HL-60 (cell line): ENCODE results near the gene KMT2E.
"Not testable (repeated sequence)": the region's sequence is repeated elsewhere in the genome, so short reads cannot be mapped to it uniquely, and the experiment has no call there.

Experiments used
- DNase-seq, 2 experiments: peaks; one replicate each; pipeline ENCODE4 v3.0.0-alpha.2; 2010 to 2020; ENCODE audit warnings: low read depth in 1 of 2, low spot score in 1 of 2
- H3K27ac ChIP-seq: fragments of 250-450 bp; sonication (Bioruptor Pico); replicated peaks from 2 replicates; pipeline ENCODE4 v1.5.1; 2020; ENCODE audit warnings: mild to moderate bottlenecking, moderate library complexity
- H3K27me3 ChIP-seq: fragments of 250-450 bp; sonication (Bioruptor Pico); 2 replicates; pipeline ENCODE4 v1.5.1; 2021; ENCODE audit warnings: mild to moderate bottlenecking, moderate library complexity; ENCODE audit not compliant: insufficient read depth, poor library complexity, severe bottlenecking
- H3K4me3 ChIP-seq: replicated peaks from 2 replicates; pipeline ENCODE4 v1.5.1; 2011; ENCODE audit warnings: mild to moderate bottlenecking, control low read depth, low read length; ENCODE audit not compliant: insufficient read depth
- GABPA ChIP-seq: IDR thresholded peaks from 2 replicates; pipeline ENCODE4 v1.6.1; 2012; ENCODE audit warnings: low read depth
- POLR2AphosphoS5 ChIP-seq: IDR thresholded peaks from 2 replicates; pipeline ENCODE4 v1.6.1; 2012; ENCODE audit warnings: low read depth
- SPI1 ChIP-seq: IDR thresholded peaks from 2 replicates; pipeline ENCODE4 v1.6.1; 2012; ENCODE audit warnings: low read depth, mild to moderate bottlenecking, borderline replicate concordance
- TF ChIP-seq, protein P1 (sequence below): IDR thresholded peaks from one replicate; pipeline ENCODE4 v1.5.1; 2011; ENCODE audit warnings: low read length, control low read depth, inconsistent platforms; ENCODE audit not compliant: insufficient read depth
- TF ChIP-seq, protein P2 (sequence below): IDR thresholded peaks from 2 replicates; pipeline ENCODE4 v1.6.1; 2012; ENCODE audit warnings: low read depth; ENCODE audit not compliant: insufficient replicate concordance

The KMT2E gene

DNA sequence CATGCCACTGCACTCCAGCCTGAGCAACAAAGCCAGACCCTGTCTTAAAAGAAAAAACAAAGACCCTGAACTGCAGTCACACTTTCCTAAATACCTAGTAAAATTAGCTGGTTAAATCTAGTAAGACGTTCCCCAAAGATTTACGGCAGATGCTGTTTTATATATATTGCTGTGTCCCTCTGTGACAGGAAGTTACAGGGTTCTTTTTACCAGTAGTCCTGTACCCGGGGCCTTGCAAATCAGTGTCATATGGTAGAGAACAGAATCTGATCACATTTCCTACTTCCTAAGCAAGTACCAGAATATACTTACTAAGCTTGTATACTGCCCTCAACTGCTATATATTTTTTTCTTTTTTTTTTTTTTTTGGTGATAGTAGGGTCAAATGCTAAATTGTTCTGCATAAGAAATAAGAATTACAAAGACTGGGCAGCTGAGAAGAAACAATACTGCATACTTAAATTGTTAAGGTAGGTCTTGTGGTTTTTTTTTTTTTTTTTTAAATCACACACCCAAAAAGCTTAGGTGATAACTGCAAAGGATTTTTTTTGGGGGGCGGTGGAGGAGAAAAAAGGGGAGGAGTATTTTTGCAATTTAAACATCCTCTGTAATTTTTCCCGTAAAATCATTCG, 27.3 kb upstream of the KMT2E start:
- TF ChIP-seq GABPA (no peak), POLR2AphosphoS5 (no peak), SPI1 (no peak)
- TF ChIP-seq, protein P1, sequence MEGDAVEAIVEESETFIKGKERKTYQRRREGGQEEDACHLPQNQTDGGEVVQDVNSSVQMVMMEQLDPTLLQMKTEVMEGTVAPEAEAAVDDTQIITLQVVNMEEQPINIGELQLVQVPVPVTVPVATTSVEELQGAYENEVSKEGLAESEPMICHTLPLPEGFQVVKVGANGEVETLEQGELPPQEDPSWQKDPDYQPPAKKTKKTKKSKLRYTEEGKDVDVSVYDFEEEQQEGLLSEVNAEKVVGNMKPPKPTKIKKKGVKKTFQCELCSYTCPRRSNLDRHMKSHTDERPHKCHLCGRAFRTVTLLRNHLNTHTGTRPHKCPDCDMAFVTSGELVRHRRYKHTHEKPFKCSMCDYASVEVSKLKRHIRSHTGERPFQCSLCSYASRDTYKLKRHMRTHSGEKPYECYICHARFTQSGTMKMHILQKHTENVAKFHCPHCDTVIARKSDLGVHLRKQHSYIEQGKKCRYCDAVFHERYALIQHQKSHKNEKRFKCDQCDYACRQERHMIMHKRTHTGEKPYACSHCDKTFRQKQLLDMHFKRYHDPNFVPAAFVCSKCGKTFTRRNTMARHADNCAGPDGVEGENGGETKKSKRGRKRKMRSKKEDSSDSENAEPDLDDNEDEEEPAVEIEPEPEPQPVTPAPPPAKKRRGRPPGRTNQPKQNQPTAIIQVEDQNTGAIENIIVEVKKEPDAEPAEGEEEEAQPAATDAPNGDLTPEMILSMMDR: no peak
- TF ChIP-seq, protein P2, sequence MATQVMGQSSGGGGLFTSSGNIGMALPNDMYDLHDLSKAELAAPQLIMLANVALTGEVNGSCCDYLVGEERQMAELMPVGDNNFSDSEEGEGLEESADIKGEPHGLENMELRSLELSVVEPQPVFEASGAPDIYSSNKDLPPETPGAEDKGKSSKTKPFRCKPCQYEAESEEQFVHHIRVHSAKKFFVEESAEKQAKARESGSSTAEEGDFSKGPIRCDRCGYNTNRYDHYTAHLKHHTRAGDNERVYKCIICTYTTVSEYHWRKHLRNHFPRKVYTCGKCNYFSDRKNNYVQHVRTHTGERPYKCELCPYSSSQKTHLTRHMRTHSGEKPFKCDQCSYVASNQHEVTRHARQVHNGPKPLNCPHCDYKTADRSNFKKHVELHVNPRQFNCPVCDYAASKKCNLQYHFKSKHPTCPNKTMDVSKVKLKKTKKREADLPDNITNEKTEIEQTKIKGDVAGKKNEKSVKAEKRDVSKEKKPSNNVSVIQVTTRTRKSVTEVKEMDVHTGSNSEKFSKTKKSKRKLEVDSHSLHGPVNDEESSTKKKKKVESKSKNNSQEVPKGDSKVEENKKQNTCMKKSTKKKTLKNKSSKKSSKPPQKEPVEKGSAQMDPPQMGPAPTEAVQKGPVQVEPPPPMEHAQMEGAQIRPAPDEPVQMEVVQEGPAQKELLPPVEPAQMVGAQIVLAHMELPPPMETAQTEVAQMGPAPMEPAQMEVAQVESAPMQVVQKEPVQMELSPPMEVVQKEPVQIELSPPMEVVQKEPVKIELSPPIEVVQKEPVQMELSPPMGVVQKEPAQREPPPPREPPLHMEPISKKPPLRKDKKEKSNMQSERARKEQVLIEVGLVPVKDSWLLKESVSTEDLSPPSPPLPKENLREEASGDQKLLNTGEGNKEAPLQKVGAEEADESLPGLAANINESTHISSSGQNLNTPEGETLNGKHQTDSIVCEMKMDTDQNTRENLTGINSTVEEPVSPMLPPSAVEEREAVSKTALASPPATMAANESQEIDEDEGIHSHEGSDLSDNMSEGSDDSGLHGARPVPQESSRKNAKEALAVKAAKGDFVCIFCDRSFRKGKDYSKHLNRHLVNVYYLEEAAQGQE: no peak
- Histone ChIP-seq H3K27me3 (no peaks in the 10 kb centered on the region), H3K4me3 (no peak overlapping the region), H3K27ac (no peak overlapping the region)
- DNase-seq: no peak

DNA sequence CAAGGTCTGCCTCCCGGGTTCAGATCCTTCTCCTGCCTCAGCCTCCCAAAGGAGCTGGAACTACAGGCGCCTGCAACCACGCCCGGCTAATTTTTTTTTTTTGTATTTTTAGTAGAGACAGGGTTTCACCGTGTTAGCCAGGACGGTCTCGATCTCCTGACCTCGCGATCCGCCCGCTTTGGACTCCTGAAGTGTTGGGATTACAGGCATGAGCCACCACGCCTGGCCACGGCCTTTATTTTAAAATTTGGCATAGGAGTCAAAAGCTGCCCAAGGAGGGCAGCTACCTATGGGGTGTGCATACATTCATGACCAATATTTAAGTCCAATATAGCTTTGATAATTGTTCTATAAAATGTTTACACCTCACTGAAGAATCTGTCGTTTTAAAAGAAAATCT, 26.6 kb upstream of the KMT2E start:
- not testable (repeated sequence) for H3K27ac ChIP-seq, DNase-seq, H3K27me3 ChIP-seq, H3K4me3 ChIP-seq

DNA sequence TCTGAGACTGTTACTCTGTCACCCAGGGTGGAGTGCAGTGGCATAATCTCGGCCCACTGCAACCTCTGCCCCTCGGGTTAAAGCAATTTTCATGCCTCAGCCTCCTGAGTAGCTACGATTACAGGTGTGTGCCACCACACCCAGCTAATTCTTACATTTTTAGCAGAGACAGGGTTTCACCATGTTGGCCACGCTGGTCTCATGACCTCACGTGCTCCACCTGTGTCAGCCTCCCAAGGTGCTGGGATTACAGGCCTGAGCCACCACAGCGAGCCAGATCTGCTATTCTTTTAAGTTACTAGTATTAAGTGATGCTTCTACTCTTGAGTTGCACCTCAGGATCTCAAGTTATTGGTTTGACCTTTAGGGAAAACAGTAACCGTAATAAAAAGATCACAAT, 23.0 kb upstream of the KMT2E start:
- Histone ChIP-seq H3K27me3 (no peaks in the 10 kb centered on the region), H3K4me3 (no peak overlapping the region), H3K27ac (no peak overlapping the region)
- TF ChIP-seq, protein P1: no peak
- no peak for TF ChIP-seq POLR2AphosphoS5
- TF ChIP-seq, protein P2: no peak
- no peak for TF ChIP-seq SPI1
- TF ChIP-seq GABPA: no peak
- DNase-seq: no peak

DNA sequence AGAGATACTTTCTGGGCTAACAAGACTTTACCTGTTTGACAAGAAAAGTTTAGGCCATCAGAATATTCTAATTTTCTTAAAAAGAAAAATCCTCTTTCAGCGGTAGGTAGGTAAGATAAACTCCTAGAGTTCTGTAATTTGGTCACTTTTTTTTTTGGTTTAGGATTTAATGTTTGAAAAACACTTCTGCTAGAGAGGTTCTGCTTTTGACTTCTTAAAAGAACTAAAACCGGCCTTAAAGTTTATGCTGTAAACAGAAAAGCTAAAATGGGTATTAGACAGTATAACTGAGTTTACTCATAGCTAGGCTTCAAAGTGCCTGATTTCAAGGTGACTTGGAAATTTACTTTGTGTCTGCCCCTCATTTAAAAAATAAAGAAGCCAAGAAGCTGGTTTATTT, 21.7 kb upstream of the KMT2E start:
- no peak for DNase-seq

More for the DNA sequence above, 21.7 kb upstream of the KMT2E start:
- no peaks in the 10 kb centered on the region for H3K27me3 ChIP-seq
- TF ChIP-seq, protein P1: no peak
- TF ChIP-seq SPI1 (no peak), POLR2AphosphoS5 (no peak), GABPA (no peak)
- TF ChIP-seq, protein P2: no peak
- no peak overlapping the region for H3K27ac ChIP-seq
- no peak overlapping the region for H3K4me3 ChIP-seq
